ENCODE results near the gene LTBP4. TPM values are rescaled to one million over a fixed set of nuclear protein-coding genes. Genes with fewer than 3 reads are reported as not detected.
A peak's percentile ranks its signal among the peaks of the same experiment; 100 is the strongest.
"Not testable (repeated sequence)": the region's sequence is repeated elsewhere in the genome, so short reads cannot be mapped to it uniquely, and the experiment has no call there.

Gene LTBP4
- total RNA-seq, 1 experiment from 2014 or later, result 56.7 TPM

DNA sequence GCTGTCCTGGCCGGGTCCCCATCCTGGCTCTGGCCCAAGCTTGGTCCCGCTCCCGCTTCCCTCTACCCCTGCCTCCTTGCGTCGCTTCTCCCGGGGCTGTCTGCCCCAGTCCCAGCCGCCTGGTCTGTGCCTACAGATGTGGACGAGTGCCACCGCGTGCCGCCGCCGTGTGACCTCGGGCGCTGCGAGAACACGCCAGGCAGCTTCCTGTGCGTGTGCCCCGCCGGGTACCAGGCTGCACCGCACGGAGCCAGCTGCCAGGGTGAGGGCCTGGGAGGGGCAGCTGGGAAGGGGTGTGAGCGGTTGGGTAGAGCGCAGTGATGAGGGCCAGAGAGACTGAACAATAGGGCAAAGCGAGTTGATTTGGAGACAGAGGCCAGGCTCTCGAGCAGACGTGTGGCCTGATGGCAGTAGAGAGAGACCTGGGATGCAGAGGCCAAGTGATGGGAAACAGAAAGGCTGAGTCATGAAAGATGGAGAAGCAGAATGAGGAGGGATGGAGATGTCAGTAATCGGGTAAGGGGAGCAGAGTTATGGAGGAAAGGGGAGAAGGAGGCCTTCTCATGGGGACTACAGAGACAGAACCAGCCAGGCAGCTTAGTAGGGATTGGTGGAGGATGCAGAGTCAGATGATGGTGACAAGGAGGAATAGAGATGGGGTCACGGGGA is 9.4 kb downstream of the LTBP4 start:
- DNase-seq (ENCODE audit: low spot score), result peak; percentile 79

DNA sequence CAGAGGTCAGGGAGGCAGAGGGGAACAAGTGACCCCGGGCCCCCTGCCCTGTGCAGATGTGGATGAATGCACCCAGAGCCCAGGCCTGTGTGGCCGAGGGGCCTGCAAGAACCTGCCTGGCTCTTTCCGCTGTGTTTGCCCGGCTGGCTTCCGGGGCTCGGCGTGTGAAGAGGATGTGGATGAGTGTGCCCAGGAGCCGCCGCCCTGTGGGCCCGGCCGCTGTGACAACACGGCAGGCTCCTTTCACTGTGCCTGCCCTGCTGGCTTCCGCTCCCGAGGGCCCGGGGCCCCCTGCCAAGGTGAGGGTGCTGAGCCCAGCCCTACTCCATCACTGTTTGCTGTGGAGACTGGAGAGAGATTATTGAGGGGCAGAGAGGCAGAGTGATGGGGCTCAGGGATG is 9.9 kb downstream of the LTBP4 start:
- peak; percentile 59 for DNase-seq (ENCODE audit: low spot score)

DNA sequence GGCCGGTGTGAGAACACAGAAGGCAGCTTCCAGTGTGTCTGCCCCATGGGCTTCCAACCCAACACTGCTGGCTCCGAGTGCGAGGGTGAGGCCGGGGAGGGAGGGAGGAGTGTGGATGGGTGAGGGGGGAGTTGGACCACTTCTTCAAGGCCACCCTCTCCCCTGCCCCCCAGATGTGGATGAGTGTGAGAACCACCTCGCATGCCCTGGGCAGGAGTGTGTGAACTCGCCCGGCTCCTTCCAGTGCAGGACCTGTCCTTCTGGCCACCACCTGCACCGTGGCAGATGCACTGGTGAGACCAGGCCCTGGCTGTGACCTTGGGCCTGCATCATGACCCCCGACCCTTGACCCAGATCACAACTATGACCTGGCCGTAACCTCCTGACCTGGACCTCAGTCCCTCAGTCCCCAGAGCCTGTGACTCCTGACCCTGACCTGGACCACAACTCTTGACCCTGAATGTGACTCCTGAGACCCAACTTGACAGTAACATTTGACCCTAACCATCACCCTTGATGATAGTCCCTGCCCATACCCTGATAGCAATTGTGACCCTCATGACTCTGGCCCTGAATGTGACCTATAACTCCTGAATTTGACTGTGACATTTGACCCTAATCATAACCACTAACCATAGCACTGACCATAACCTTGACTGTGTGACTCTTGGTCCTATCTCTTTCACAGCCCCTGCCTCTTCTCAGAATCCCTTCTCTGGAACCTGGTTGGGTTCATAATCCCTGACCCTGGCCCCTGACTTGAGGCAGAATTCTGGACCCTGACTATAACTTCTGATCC is 10.9 kb downstream of the LTBP4 start:
- no peak for DNase-seq (ENCODE audit: low spot score)

DNA sequence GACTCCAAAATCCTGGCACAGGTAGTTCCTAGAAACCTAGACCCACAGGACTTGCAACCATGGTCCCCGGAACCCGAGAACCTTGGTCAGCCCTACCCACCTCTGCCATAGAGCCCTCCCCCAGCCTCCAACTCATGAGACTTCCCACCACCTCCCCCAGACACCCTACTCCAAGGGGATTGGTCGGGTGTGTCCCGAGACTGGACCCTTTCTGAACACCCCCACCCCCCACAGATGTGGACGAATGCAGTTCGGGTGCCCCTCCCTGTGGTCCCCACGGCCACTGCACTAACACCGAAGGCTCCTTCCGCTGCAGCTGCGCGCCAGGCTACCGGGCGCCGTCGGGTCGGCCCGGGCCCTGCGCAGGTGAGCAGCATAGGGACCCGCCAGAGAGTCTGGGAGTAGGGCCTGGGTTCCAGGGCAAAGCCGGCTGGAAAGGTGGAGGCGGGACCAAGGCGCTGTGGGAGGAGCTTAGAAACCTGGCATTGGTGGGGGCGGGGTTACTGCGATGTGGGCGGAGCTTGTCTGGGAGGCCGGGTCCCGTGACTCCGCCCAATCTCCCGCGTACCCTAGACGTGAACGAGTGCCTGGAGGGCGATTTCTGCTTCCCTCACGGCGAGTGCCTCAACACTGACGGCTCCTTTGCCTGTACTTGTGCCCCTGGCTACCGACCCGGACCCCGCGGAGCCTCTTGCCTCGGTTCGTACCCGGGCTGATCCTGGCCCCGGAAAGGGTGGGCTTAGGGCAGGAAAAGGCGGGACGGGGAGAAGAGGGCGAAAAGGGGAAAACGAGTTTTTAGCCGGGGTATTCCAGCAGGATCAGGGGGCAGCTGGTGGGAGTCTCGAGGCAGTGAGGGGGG is 11.9 kb downstream of the LTBP4 start:
- DNase-seq (ENCODE audit: low spot score), result no peak

DNA sequence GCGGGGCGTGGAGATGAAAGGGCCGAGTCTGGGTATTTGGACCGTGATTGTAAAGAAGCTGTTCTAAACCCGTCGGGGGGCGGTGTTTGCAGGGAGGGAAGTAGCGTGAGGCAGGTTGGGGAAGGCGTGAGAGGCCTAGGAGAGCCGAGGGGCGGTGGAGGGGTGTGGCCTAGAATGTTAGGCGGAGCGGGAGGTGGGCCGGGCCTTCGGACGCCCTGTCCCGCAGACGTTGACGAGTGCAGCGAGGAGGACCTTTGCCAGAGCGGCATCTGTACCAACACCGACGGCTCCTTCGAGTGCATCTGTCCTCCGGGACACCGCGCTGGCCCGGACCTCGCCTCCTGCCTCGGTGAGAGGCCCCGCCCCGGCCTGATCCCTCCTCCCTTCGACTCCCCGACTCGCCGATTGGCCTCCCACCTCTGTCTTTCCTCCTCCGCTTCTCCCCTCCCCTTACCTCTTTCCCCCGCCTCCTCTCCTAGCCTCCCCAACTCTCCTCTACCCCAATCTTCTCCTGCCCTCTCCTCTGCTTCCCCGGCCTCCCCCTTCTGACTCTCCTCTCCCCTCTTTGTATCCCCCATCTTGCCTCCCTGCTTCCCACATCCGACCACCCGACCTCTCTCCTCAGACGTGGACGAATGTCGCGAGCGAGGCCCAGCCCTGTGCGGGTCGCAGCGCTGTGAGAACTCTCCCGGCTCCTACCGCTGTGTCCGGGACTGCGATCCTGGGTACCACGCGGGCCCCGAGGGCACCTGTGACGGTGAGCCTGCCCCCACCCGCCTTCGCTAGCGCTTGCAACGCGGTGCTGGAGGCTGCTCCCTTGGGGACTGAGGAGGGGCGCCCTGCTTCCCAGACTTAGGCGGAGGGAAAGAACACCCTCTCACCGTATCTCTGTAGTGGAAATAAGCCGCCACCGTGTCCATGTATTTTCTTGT is 12.8 kb downstream of the LTBP4 start:
- no peak for DNase-seq (ENCODE audit: low spot score)

DNA sequence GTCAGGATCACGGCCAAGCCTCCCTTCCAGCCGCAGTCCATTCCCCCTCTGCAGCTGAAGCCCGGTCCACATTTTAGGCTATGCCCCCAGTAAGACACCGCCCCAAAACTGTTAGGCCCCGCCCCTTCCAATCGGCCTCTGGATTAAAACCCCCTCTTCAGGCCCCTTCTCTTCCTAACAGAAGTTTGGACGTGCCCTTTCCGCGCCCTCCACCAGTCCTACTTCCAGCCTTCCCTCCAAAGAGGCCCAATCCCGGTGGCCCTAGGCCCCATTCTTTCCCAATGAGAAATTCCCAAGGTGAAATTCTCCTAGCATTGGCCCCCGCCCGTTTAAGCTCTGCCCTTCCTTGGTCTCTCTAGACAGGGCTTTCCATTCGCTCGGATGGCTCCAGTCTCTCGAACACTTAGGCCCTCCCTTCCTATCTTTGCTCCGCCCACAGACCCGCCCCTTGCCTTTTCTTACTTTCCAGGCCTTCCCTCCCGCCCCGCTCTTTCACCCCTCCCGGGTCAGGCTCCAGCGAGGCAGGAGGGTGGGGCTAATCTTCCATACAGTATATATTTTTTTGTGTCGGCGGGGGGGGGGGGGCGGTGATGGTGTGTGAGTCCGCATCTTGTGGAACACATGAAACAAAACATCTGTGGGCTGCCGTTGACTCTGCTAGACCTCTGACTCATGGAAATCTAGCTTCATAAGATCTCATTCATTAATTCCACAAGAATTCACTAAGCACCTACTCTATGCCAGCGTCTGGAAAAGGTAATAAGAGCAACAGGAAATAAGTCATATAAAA is 13.6 kb downstream of the LTBP4 start:
- DNase-seq (ENCODE audit: low spot score), result peak; percentile 51

DNA sequence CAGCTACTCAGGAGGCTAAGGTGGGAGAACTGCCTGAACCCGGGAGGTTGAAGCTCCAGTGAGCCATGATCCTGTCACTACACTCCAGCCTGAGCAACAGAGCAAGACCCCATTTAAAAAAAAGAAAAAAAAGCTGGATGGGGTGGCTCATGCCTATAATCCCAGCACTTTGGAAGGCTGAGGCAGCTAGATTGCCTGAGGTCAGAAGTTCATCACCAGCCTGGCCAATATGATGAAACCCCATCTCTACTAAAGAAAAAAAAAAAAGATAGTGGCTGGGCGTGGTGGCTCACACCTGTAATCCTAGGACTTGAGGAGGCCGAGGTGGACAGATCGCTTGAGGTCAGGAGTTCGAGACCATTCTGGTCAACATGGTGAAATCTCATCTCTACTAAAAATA is 15.0 kb downstream of the LTBP4 start:
- no peak for DNase-seq (ENCODE audit: low spot score)

DNA sequence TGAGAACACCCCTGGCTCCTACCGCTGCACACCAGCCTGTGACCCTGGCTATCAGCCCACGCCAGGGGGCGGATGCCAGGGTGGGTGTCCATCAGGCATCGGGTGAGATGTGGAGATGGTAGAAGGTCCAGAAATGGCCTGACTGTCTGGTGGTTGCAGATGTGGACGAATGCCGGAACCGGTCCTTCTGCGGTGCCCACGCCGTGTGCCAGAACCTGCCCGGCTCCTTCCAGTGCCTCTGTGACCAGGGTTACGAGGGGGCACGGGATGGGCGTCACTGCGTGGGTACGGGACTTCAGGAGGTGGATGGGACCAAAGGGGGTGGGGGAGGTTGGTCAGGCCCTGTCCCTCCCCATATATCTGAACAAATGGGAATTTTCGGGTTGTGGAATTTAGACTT is 15.8 kb downstream of the LTBP4 start:
- DNase-seq (ENCODE audit: low spot score), result no peak

DNA sequence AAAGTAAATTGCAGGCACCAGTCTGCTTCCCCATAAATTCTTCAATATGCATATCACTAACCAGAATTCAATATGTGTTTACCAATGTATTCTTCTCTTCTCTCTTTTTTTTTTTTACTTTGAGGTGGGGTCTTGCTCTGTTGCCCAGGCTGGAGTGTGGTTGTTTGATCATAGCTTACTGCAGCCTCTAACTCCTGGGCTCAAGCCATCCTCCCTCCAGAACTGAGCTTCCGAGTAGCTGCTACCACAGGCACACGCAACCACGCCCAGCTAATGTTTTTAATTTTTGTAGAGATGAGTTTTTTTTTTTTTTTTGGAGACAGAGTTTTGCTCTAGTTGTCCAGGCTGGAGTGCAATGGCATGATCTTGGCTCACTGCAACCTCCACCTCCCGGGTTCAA is 16.8 kb downstream of the LTBP4 start:
- DNase-seq (ENCODE audit: low spot score), result no peak

DNA sequence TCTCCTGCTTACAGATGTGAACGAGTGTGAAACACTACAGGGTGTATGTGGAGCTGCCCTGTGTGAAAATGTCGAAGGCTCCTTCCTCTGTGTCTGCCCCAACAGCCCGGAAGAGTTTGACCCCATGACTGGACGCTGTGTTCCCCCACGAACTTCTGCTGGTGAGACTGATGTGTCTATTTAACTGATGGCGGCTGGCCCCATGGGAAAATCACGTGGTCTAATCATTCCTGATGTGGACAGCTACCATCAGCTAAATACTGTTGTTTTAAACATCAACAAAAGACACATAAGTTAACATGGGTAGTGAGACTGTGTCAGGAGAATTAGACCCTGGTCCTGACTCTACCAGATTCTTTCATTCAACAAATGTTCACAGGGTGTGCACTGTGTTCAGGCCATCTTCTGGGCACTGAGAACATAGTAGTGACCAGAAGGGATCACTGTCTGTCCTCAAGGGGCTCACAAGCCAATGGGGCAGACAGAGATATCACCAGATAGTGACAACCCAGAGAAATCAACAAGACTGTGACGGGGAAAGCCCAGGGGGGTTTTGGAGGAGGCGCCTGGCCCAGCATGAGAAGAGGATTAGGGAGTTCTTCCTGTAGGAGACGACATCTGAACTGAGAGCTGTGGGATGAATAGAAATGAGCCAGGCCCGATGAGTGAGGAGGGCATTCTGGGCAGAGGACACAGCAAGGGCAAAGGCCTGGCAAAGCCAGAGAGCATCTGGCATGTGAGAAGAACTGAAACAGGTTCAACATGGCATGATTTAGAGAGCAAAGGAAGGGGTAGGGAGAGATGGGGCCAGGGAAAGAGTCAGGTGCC is 18.4 kb downstream of the LTBP4 start:
- DNase-seq (ENCODE audit: low spot score), result no peak

DNA sequence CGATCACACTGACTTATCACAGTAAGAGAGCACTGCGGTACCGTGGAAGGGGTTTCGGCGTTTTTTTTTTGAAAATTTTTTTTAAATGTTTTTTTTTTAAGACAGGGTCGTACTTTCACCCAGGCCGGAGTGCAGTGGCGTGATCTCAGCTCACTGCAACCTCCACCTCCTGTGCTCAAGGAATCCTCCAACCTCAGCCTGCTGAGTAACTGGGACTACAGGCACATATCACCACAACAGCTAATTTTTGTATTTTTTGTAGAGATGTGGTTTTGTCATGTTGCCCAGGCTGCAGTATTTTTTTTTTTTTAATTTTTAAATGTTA is 19.0 kb downstream of the LTBP4 start:
- DNase-seq (ENCODE audit: low spot score), result no peak

DNA sequence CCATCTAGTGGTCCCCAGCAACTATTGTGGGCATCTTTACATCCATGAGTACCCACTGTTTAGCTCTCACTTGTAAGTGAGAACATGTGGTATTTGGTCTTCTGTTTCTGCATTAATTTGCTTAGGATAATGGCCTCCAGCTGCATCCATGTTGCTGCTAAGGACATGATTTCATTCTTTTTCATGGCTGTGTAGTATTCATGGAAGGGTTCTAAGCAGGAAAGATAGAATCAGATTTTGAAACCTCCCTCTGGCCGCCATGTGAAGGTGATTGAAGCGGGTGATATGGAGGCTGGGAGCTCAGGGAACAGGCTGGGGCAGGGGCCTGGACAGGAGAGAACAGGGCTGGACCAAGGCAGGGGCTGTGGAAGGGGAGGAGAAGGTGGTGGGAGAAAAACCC is 20.1 kb downstream of the LTBP4 start:
- DNase-seq (ENCODE audit: low spot score), result no peak

DNA sequence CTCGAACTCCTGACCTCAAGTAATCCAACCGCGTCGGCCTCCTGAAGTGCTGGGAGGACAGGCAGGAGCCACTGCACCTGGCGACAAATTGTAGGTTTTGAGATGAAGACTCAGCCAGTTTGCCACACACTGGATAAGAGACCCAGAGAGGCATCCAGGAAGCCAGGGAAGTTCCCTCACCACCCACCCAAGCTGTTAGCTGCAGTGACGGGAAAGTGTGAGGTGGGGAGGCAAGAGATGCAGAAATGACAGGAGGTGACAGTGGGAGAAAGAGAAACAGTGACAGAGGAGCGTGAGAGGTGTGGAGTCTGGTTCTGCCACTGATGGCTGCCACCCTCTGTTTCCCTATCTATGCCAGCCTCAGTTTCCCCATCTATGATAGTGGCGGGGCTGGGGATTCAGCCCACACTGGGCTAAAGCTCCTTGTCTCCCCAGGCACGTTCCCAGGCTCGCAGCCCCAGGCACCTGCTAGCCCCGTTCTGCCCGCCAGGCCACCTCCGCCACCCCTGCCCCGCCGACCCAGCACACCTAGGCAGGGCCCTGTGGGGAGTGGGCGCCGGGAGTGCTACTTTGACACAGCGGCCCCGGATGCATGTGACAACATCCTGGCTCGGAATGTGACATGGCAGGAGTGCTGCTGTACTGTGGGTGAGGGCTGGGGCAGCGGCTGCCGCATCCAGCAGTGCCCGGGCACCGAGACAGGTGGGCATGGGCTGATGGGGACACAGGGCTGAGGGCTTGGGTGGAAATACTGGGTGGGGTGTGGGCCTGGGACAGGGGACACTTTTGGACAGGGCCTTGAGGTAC is 21.0 kb downstream of the LTBP4 start:
- no peak for DNase-seq (ENCODE audit: low spot score)

DNA sequence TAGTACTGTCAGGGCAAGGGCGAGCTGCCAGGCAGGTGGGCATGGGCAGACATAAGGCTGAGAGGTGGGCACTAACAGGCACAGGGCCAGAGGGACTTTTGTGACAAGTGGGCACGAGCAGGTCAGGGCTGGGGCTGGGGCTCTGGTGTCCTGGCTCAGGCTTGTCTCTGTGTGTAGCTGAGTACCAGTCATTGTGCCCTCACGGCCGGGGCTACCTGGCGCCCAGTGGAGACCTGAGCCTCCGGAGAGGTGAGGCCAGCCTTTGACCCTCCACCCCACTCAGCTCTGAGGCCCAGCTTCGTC is 21.6 kb downstream of the LTBP4 start:
- DNase-seq (ENCODE audit: low spot score), result no peak

DNA sequence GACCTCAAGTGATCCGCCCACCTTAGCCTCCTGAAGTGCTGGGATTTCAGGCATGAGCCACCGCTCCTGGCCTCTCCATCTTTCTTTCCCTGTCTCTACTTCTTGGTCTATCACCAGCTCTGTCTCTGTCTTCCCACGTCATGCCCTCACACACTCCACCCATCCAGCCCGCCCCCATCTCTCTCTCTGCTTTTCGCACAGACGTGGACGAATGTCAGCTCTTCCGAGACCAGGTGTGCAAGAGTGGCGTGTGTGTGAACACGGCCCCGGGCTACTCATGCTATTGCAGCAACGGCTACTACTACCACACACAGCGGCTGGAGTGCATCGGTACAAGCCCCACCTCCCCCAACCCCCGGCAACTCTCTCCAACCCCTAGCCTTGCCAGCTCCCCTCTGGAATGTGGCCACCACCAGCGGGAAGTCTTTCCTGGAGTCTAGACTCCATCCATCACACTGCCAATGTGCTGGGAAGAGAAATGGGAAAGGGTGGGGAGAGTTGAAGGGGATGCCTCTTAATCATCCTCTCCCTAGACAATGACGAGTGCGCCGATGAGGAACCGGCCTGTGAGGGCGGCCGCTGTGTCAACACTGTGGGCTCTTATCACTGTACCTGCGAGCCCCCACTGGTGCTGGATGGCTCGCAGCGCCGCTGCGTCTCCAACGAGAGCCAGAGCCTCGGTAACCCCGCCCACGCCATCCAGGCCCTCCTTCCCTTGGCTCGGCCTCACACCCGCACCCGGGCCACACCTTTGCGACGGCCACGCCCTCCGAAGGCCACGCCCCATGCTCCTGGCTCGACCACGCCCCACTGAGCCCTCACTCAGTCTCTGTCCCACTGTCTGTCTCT is 22.5 kb downstream of the LTBP4 start:
- DNase-seq (ENCODE audit: low spot score), result peak; percentile 72

DNA sequence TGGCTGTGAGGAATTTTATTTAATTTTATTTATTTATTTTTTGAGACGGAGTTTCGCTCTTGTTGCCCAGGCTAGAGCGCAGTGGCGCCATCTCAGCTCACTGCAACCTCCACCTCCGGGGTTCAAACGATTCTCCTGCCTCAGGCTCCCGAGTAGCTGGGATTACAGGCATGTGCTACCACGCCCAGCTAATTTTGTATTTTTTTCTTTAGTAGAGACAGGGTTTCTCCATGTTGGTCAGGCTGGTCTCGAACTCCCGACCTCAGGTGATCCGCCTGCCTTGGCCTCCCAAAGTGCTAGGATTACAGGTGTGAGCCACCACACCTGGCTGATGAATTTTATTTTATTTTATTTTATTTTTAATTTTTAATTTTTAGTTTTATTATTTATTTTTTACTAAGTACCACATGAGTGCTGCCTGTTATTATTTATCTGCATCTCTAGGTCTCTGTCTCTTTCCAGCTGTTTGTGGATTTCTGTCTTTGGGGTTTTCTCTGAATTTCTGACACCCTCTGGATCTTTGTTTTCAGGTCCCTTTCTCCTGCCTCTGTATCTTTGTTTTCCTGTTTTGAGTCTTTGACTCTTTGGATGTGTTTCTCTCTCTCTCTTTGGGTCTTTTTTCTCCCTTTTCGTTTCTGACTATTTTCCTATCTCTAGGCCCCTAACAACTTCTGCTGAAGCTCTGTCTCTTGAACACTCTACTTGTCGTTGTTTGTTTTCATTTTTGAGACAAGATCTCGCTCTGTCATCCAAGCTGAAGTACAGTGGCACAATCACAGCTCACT is 23.4 kb downstream of the LTBP4 start:
- not testable (repeated sequence) for DNase-seq (ENCODE audit: low spot score)

DNA sequence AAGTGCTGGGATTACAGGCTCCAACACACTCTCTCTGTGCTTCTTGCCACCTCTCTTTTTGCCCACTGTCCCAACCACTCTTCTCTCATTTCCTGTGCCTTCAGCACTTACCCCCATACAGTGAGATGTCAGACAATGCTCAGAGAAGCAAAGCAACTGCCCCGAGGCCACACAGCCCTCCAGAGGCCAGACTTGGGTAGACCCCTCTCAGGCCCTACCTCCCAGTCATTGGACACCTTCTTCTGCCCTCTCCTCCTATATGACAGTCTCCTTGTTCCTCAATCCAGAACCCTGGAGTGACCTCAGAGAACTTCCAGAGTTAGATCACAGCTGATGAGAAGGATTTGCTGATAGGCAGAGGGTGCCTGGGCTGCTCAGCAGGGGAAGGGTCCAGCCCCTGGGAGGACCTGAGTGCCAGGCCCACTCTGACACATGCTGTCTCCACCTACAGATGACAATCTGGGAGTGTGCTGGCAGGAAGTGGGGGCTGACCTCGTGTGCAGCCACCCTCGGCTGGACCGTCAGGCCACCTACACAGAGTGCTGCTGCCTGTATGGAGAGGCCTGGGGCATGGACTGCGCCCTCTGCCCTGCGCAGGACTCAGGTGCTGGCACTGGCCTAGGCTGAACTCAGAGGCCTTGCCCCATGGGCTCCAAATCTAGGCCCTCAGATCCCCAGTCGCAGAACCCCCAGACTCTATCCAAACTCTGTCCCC is 24.4 kb downstream of the LTBP4 start:
- DNase-seq (ENCODE audit: low spot score), result no peak
